SKM-1 (cell line): ENCODE results near the gene ALPI.
"Not testable (repeated sequence)": the region's sequence is repeated elsewhere in the genome, so short reads cannot be mapped to it uniquely, and the experiment has no call there.

Experiments
- DNase-seq: peaks from one replicate; lab custom pipeline; 2025; ENCODE audit not compliant: unreplicated experiment; lab: John Stamatoyannopoulos, UW

ALPI gene

GRCh38 chr2:232420463-232421188 lies 35.3 kb upstream of the ALPI start:
- no peak for DNase-seq

GRCh38 chr2:232421189-232421785 lies 34.7 kb upstream of the ALPI start:
- DNase-seq: no peak

- no peak for DNase-seq
These were observed 33.9 kb upstream of the ALPI start for GRCh38 chr2:232422051-232422450.

GRCh38 chr2:232422996-232423395 lies 33.0 kb upstream of the ALPI start:
- DNase-seq: not testable (repeated sequence)

- not testable (repeated sequence) for DNase-seq
These were observed 32.5 kb upstream of the ALPI start for GRCh38 chr2:232423407-232423806.

- DNase-seq: no peak
These were observed 24.0 kb upstream of the ALPI start for GRCh38 chr2:232431705-232432590.

GRCh38 chr2:232432598-232433184 lies 23.3 kb upstream of the ALPI start:
- no peak for DNase-seq

GRCh38 chr2:232433622-232434021 lies 22.3 kb upstream of the ALPI start:
- not testable (repeated sequence) for DNase-seq

- DNase-seq: no peak
These were observed 21.9 kb upstream of the ALPI start for GRCh38 chr2:232434091-232434490.

GRCh38 chr2:232434563-232435374 lies 21.2 kb upstream of the ALPI start:
- no peak for DNase-seq

- no peak for DNase-seq
These were observed 20.6 kb upstream of the ALPI start for GRCh38 chr2:232435375-232435648.

GRCh38 chr2:232435805-232436204 lies 20.1 kb upstream of the ALPI start:
- no peak for DNase-seq

GRCh38 chr2:232436381-232437194 lies 19.4 kb upstream of the ALPI start:
- no peak for DNase-seq

GRCh38 chr2:232437195-232437571 lies 18.8 kb upstream of the ALPI start:
- no peak for DNase-seq

- DNase-seq: no peak
These were observed 17.9 kb upstream of the ALPI start for GRCh38 chr2:232438091-232438490.

GRCh38 chr2:232438951-232439757 lies 16.8 kb upstream of the ALPI start:
- no peak for DNase-seq

- DNase-seq: no peak
These were observed 16.2 kb upstream of the ALPI start for GRCh38 chr2:232439758-232440135.

- DNase-seq: peak; percentile 14
These were observed 15.5 kb upstream of the ALPI start for GRCh38 chr2:232440220-232441018.
